Heart left ventricle (tissue), 16 donors: ENCODE measurements around the gene PPP1R1B. TPM values are rescaled to one million over a fixed set of nuclear protein-coding genes. Genes with fewer than 3 reads are reported as not detected.

ENCODE experiments used
- ATAC-seq, 4 donors: fragments of 200-7000 bp; cut with Tn5 transposase; one replicate each; pipeline ENCODE4 v1.9.1; 2020 to 2022; ENCODE audit warnings: moderate library complexity in 4 of 4, mild to moderate bottlenecking in 3 of 4, moderate number of reproducible peaks in 1 of 4
- DNase-seq, 5 donors: peaks; one replicate each; pipeline ENCODE4 v3.0.0-alpha.2; 2020
- H3K27ac ChIP-seq, 12 donors: fragments of 200-600 bp; sonication (generic) in 4 of 12; one replicate each; pipeline versions ENCODE4 v1.5.0 to v1.8.0; 2016 to 2022; ENCODE audit warnings: mild to moderate bottlenecking in 2 of 12
- H3K27me3 ChIP-seq, 9 donors: fragments of 200-600 bp; sonication (generic) in 2 of 9; one replicate each; pipeline versions ENCODE4 v1.5.1 to v1.8.0; 2016 to 2022; ENCODE audit warnings: mild to moderate bottlenecking in 3 of 9
- H3K36me3 ChIP-seq, 9 donors: fragments of 200-600 bp; sonication (generic) in 2 of 9; one replicate each; pipeline versions ENCODE4 v1.5.0 to v1.8.0; 2018 to 2022; ENCODE audit warnings: mild to moderate bottlenecking in 2 of 9
- H3K4me1 ChIP-seq, 12 donors: fragments of 200-600 bp; sonication (generic) in 4 of 12; one replicate each; pipeline versions ENCODE4 v1.5.0 to v1.8.0; 2016 to 2022; ENCODE audit warnings: mild to moderate bottlenecking in 3 of 12
- H3K4me3 ChIP-seq, 12 donors: fragments of 200-600 bp; sonication (generic) in 4 of 12; one replicate each; pipeline versions ENCODE4 v1.5.0 to v1.8.0; 2017 to 2022; ENCODE audit warnings: mild to moderate bottlenecking in 9 of 12, moderate library complexity in 4 of 12
- H3K9me3 ChIP-seq, 12 donors: fragments of 200-600 bp; sonication (generic) in 4 of 12; one replicate each; pipeline versions ENCODE4 v1.5.0 to v1.8.0; 2016 to 2022; ENCODE audit warnings: mild to moderate bottlenecking in 1 of 12
- CTCF ChIP-seq, 12 donors: fragments of 200-600 bp; sonication (generic) in 4 of 12; IDR thresholded peaks; one replicate each; pipeline versions ENCODE4 v1.5.0 to v1.8.0; 2018 to 2022; ENCODE audit warnings: antibody characterized with exemption in 12 of 12, mild to moderate bottlenecking in 5 of 12
- POLR2A ChIP-seq, 2 donors: fragments of 450-650 bp; IDR thresholded peaks; one replicate each; pipeline ENCODE4 v1.6.1; 2017; ENCODE audit warnings: antibody characterized with exemption in 2 of 2, mild to moderate bottlenecking in 2 of 2, moderate library complexity in 2 of 2
- WGBS, 4 donors: extraction: QIAGEN DNeasy Blood & Tissue Kit in 2 of 4; methylation state at CpG; one replicate each; pipeline versions ENCODE4 v1.1.5 to v1.1.7; 2013 to 2018; 5-methylcytosine and 5-hydroxymethylcytosine counted together
- intact Hi-C, 10 donors: fragments of 100-400 bp; cut with DNase I; formaldehyde crosslinking; loops; one replicate each; pipeline versions ENCODE4 v1.11.1 to v1.14.2; 2022
- polyA plus RNA-seq, 2 donors: library from polyadenylated mRNA; stranded (reverse); fragments of 200-250 nt; gene quantifications; one replicate each; pipeline ENCODE4 v1.2.3, GENCODE V29; 2013
- total RNA-seq, 9 donors: library from RNA; depleted of rRNA in 2 of 9; stranded (reverse); fragments of >200 nt in 2 of 9; fragmentation: NEBNext Ultra II Directional in 3 of 9; extraction: Animal tissue kit (Norgen Biotek cat#: 25700) in 3 of 9; gene quantifications; one replicate each; pipeline versions ENCODE4 v1.1.0 to v1.2.4, GENCODE V29; 2016 to 2023
- donor health status: ischemic (EF 13 %, LVEDD 7.1; RV severe dilation, severe dysfunction).
- donor health status: healthy with polysubstance abuse.
- donor health status: DM: no; HTN: yes; CAD: no.
- donor health status: DM: no; HTN: no; CAD: no.
- donor health status: ischemic (EF 25% LVEDD 6.9; RV normal size, moderate dysfunction).
- donor health status: ischemic (EF 25% LVEDD 5.7; RV mildly dilated, moderate dysfunction).
- donor health status: healthy.
- donor health status: DM: yes; HTN: yes; CAD: no.
- donor health status: ischemic (EF 35%, LVEDD 5.7; RV mildly dilated, moderate dysfunction).
- donor health status: nonischemic (EF 11% LVEDD 7.7; RV severe dilation, severe dysfunction).
- donor health status: DM: yes; HTN: yes; CAD: no.
- donor health status: PGD.
- donor health status: ischemic (EF 29% LVEDD 5.4; RV normal size, mild dysfunction).
- donor health status: nonischemic (EF 23%, LVEDD 6.1; RV moderate dilation, normal function).

PPP1R1B gene
- total and polyA plus RNA-seq, 11 donors = 0.54 to 5.8 (median 0.88) TPM; not detected in 1

DNA sequence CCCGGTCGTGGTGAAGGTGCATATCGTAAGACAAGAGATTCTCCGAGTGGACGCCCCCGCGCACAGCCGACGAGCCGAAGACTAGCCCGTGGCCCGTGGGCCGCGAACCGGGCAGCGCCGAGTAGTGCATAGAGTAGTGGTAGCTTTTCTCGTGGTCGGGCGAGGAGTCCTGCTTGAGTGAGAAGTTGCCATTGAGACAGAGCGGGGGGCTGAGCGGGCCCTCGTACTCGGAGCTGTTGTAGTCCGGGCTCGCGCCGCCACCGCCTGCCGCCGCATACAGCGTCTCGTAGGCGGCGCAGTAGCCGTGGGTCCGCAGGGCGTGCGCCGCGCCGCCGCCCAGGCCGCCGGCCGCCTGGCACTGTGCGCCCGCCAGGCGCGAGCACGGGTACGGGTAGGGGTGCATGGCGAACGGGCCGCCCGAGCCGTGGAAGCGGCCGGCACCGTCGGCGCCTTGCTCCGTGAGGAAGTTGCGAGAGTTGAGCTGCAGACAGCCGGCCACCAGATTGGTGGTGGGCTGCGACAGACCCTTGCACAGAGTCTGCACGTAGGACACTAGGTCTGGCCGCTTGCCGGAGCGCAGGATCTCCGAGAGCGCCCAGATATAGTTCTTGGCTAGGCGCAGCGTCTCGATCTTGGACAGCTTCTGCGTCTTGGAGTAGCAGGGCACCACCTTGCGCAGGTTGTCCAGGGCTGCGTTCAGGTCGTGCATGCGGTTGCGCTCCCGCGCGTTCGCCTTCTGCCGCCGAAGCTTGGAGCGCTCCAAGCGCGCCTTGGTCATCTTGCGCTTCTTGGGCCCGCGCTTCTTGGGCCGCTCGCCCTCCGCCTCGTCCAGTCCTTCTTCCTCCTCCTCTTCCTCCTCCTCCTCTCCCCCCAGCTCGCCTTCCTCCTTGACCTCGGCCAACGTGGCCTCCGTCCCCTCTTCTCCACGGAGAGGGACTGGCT, 21.0 kb upstream of the PPP1R1B start:
- WGBS, 4 donors = 1 to 2% (median 2%) methylated on average over 55 to 102 of the region's 102 CpGs
- Histone ChIP-seq H3K9me3 (no peaks in the 10 kb centered on the region), H3K27ac (no peak overlapping the region), H3K4me1 (peaks cover 4 to 43% (median 25%) of the 10 kb centered on the region in 12 donors), H3K27me3 (peaks cover 70 to 95% (median 87%) of the 10 kb centered on the region in 9 donors), H3K4me3 (peak overlapping the region in 9 of 12 donors; percentile 5 to 31 (median 23)), H3K36me3 (no peaks in the 10 kb centered on the region)
- intact Hi-C loops = no loop called here
- TF ChIP-seq CTCF (IDR thresholded peaks at IDR 0.05) = no peak
- TF ChIP-seq POLR2A (IDR thresholded peaks at IDR 0.05) = no peak
- no peak for DNase-seq
- ATAC-seq = peak in 2 of 4 donors; percentile 37 to 55

- Histone ChIP-seq H3K27me3 (peaks cover 62 to 89% (median 79%) of the 10 kb centered on the region in 9 donors), H3K4me3 (peak overlapping the region in 10 of 12 donors; percentile 7 to 31 (median 22)), H3K4me1 (peaks cover 4 to 43% (median 25%) of the 10 kb centered on the region in 12 donors), H3K27ac (no peak overlapping the region), H3K36me3 (no peaks in the 10 kb centered on the region), H3K9me3 (no peaks in the 10 kb centered on the region)
- TF ChIP-seq CTCF (IDR thresholded peaks at IDR 0.05) = no peak
- no peak for TF ChIP-seq POLR2A (IDR thresholded peaks at IDR 0.05)
- intact Hi-C loops = no loop called here
- 0 to 2% (median 1%) methylated on average over 32 to 66 of the region's 66 CpGs for WGBS, 4 donors
- DNase-seq (no peak), ATAC-seq (no peak)
Measured at GRCh38 chr17:39606434-39607056, 20.2 kb upstream of the PPP1R1B start.

GRCh38 chr17:39607057-39607850, 19.5 kb upstream of the PPP1R1B start:
- Histone ChIP-seq H3K27me3 (peaks cover 55 to 85% (median 72%) of the 10 kb centered on the region in 9 donors), H3K36me3 (no peaks in the 10 kb centered on the region), H3K4me3 (peak overlapping the region in 8 of 12 donors; percentile 7 to 28 (median 22)), H3K4me1 (peaks cover 4 to 43% (median 25%) of the 10 kb centered on the region in 12 donors), H3K27ac (no peak overlapping the region), H3K9me3 (no peaks in the 10 kb centered on the region)
- TF ChIP-seq CTCF (IDR thresholded peaks at IDR 0.05) (no peak), POLR2A (IDR thresholded peaks at IDR 0.05) (no peak)
- DNase-seq (no peak), ATAC-seq (no peak)
- intact Hi-C loops = no loop called here
- WGBS, 4 donors = 2 to 3% (median 2%) methylated on average over 8 to 40 of the region's 40 CpGs
